Measurements from ENCODE around the gene SLC38A10. TPM values are rescaled to one million over a fixed set of nuclear protein-coding genes. Genes with fewer than 3 reads are reported as not detected.

Gene SLC38A10
- polyA plus RNA-seq, 1 donor from 2014 or later: 37.4 TPM

DNA sequence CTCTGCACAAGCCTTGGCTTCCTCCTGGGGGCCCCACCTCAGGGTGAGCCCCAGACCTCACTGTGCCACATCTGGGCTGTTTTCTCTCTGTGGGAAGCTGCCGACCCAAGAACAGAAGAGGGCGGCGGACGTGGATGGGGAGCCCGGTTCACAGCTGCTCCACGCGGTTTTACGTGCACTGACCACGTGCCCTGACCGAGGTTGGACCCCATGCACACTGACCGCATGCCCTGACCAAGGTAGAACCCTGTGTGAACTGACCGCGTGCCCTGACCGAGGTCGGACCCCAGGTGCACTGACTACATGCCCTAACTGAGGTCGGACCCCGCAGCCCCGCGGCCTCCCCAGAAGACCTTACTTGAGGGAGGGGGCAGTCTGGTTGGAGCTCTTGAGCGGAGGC, 92.0 kb downstream of the SLC38A10 start:
- H3K27me3 ChIP-seq (ENCODE audit: insufficient read depth, low read depth, low read length): no peaks in the 10 kb centered on the region
- no peak overlapping the region for H3K27ac ChIP-seq (ENCODE audit: low read length)
- H3K9me3 ChIP-seq (ENCODE audit: low read length): no peaks in the 10 kb centered on the region
- no peaks in the 10 kb centered on the region for H3K36me3 ChIP-seq (ENCODE audit: insufficient read depth, low read length)
- TF ChIP-seq MXI1 (conservative IDR thresholded peaks at IDR 0.05; ENCODE audit: poor library complexity, severe bottlenecking): no peak
- TF ChIP-seq RAD21 (conservative IDR thresholded peaks at IDR 0.05): no peak
- TF ChIP-seq EP300 (conservative IDR thresholded peaks at IDR 0.05; ENCODE audit: poor library complexity, severe bottlenecking): no peak
- TF ChIP-seq, protein P1, sequence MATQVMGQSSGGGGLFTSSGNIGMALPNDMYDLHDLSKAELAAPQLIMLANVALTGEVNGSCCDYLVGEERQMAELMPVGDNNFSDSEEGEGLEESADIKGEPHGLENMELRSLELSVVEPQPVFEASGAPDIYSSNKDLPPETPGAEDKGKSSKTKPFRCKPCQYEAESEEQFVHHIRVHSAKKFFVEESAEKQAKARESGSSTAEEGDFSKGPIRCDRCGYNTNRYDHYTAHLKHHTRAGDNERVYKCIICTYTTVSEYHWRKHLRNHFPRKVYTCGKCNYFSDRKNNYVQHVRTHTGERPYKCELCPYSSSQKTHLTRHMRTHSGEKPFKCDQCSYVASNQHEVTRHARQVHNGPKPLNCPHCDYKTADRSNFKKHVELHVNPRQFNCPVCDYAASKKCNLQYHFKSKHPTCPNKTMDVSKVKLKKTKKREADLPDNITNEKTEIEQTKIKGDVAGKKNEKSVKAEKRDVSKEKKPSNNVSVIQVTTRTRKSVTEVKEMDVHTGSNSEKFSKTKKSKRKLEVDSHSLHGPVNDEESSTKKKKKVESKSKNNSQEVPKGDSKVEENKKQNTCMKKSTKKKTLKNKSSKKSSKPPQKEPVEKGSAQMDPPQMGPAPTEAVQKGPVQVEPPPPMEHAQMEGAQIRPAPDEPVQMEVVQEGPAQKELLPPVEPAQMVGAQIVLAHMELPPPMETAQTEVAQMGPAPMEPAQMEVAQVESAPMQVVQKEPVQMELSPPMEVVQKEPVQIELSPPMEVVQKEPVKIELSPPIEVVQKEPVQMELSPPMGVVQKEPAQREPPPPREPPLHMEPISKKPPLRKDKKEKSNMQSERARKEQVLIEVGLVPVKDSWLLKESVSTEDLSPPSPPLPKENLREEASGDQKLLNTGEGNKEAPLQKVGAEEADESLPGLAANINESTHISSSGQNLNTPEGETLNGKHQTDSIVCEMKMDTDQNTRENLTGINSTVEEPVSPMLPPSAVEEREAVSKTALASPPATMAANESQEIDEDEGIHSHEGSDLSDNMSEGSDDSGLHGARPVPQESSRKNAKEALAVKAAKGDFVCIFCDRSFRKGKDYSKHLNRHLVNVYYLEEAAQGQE (IDR thresholded peaks at IDR 0.05; ENCODE audit: borderline replicate concordance): no peak
- TF ChIP-seq EZH2 (IDR thresholded peaks at IDR 0.05; ENCODE audit: borderline replicate concordance, insufficient read depth, low read length, poor library complexity, severe bottlenecking): no peak
- no peaks in the 10 kb centered on the region for H3K79me2 ChIP-seq (replicated peaks; ENCODE audit: insufficient read depth, low read length)
- no peaks in the 10 kb centered on the region for H3K9me2 ChIP-seq (ENCODE audit: insufficient read depth, low read length)
- H3K9ac ChIP-seq (ENCODE audit: low read length): no peak overlapping the region
- H4K20me1 ChIP-seq (ENCODE audit: insufficient read depth): no peaks in the 10 kb centered on the region
- no peak overlapping the region for H2AFZ ChIP-seq (ENCODE audit: low read depth, low read length)
- no peak overlapping the region for H3K4me2 ChIP-seq (ENCODE audit: low read length)
- no peaks in the 10 kb centered on the region for H3F3A ChIP-seq (ENCODE audit: insufficient read depth, low read length, poor library complexity, severe bottlenecking)
- H3K4me3 ChIP-seq (ENCODE audit: low read length): no peak overlapping the region

DNA sequence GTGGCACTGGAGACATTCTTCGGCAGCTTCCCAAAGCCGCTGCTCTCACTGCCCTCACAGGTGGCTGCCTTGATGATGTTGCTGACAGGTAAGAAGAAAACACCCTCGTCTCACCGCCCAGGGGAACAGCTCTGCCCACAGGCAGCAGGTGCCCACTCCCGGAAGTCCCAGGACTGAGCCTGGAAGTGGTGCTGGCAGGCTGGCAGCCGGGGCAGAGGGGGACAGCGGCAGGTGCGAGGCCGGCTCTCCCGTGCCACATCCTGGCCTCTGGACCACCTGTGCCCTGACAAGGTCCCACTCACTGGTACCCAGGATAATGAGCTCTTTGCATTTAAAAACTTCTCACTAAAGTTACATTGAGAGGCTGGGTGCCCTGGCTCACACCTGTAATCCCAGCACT, 92.8 kb downstream of the SLC38A10 start:
- H3K27me3 ChIP-seq (ENCODE audit: insufficient read depth, low read depth, low read length): no peaks in the 10 kb centered on the region
- H3K36me3 ChIP-seq (ENCODE audit: insufficient read depth, low read length): no peaks in the 10 kb centered on the region
- H3K9me3 ChIP-seq (ENCODE audit: low read length): no peaks in the 10 kb centered on the region
- no peak overlapping the region for H3K9ac ChIP-seq (ENCODE audit: low read length)
- no peaks in the 10 kb centered on the region for H3K79me2 ChIP-seq (replicated peaks; ENCODE audit: insufficient read depth, low read length)
- TF ChIP-seq EP300 (conservative IDR thresholded peaks at IDR 0.05; ENCODE audit: poor library complexity, severe bottlenecking) (no peak), TAF1 (IDR thresholded peaks at IDR 0.05; ENCODE audit: low read depth) (no peak), MXI1 (conservative IDR thresholded peaks at IDR 0.05; ENCODE audit: poor library complexity, severe bottlenecking) (no peak), RAD21 (conservative IDR thresholded peaks at IDR 0.05) (no peak), POLR2AphosphoS5 (IDR thresholded peaks at IDR 0.05) (no peak), SMC3 (conservative IDR thresholded peaks at IDR 0.05; ENCODE audit: poor library complexity) (no peak), EZH2 (IDR thresholded peaks at IDR 0.05; ENCODE audit: borderline replicate concordance, insufficient read depth, low read length, poor library complexity, severe bottlenecking) (no peak)
- TF ChIP-seq, protein P2, sequence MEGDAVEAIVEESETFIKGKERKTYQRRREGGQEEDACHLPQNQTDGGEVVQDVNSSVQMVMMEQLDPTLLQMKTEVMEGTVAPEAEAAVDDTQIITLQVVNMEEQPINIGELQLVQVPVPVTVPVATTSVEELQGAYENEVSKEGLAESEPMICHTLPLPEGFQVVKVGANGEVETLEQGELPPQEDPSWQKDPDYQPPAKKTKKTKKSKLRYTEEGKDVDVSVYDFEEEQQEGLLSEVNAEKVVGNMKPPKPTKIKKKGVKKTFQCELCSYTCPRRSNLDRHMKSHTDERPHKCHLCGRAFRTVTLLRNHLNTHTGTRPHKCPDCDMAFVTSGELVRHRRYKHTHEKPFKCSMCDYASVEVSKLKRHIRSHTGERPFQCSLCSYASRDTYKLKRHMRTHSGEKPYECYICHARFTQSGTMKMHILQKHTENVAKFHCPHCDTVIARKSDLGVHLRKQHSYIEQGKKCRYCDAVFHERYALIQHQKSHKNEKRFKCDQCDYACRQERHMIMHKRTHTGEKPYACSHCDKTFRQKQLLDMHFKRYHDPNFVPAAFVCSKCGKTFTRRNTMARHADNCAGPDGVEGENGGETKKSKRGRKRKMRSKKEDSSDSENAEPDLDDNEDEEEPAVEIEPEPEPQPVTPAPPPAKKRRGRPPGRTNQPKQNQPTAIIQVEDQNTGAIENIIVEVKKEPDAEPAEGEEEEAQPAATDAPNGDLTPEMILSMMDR (IDR thresholded peaks at IDR 0.05; ENCODE audit: poor library complexity, severe bottlenecking): no peak
- TF ChIP-seq, protein P1 (IDR thresholded peaks at IDR 0.05; ENCODE audit: borderline replicate concordance): no peak
- H3K27ac ChIP-seq (ENCODE audit: low read length): no peak overlapping the region
- H4K20me1 ChIP-seq (ENCODE audit: insufficient read depth): no peaks in the 10 kb centered on the region
- no peaks in the 10 kb centered on the region for H3F3A ChIP-seq (ENCODE audit: insufficient read depth, low read length, poor library complexity, severe bottlenecking)
- H3K4me2 ChIP-seq (ENCODE audit: low read length): no peak overlapping the region
- H2AFZ ChIP-seq (ENCODE audit: low read depth, low read length): no peak overlapping the region
- no peak overlapping the region for H3K4me3 ChIP-seq (ENCODE audit: low read length)
- H3K9me2 ChIP-seq (ENCODE audit: insufficient read depth, low read length): no peaks in the 10 kb centered on the region
